PFSK-1 (cell line): ENCODE data around the gene ARL4D.

Experiments
- FOXP2 ChIP-seq: optimal IDR thresholded peaks from 2 replicates; pipeline ENCODE3; 2011; ENCODE audit warnings: borderline replicate concordance, control low read depth, inconsistent platforms; ENCODE audit not compliant: insufficient read depth; ENCODE audit errors: extremely low read length, extremely low read depth
- POLR2AphosphoS5 ChIP-seq: IDR thresholded peaks from 2 replicates; pipeline ENCODE4 v1.6.1; 2012; ENCODE audit warnings: low read depth, mild to moderate bottlenecking, control low read depth, low read length, moderate library complexity
- SIN3A ChIP-seq: IDR thresholded peaks from 2 replicates; pipeline ENCODE4 v1.6.1; 2012; ENCODE audit warnings: mild to moderate bottlenecking, low read length, moderate library complexity, borderline replicate concordance; ENCODE audit not compliant: insufficient read depth
- TAF1 ChIP-seq: IDR thresholded peaks from 2 replicates; pipeline ENCODE4 v1.6.1; 2012; ENCODE audit warnings: low read length, control low read depth, borderline replicate concordance; ENCODE audit not compliant: insufficient read depth
- TF ChIP-seq, protein P1 (sequence below), 2 experiments: IDR thresholded peaks; 2 replicates each; pipeline versions ENCODE4 v1.6.1 to v1.8.0; 2011 to 2012; ENCODE audit warnings: low read depth in 2 of 2, low read length in 2 of 2, control low read depth in 1 of 2, inconsistent platforms in 1 of 2, mild to moderate bottlenecking in 1 of 2, moderate library complexity in 1 of 2; ENCODE audit not compliant: insufficient read depth in 1 of 2

DNA sequence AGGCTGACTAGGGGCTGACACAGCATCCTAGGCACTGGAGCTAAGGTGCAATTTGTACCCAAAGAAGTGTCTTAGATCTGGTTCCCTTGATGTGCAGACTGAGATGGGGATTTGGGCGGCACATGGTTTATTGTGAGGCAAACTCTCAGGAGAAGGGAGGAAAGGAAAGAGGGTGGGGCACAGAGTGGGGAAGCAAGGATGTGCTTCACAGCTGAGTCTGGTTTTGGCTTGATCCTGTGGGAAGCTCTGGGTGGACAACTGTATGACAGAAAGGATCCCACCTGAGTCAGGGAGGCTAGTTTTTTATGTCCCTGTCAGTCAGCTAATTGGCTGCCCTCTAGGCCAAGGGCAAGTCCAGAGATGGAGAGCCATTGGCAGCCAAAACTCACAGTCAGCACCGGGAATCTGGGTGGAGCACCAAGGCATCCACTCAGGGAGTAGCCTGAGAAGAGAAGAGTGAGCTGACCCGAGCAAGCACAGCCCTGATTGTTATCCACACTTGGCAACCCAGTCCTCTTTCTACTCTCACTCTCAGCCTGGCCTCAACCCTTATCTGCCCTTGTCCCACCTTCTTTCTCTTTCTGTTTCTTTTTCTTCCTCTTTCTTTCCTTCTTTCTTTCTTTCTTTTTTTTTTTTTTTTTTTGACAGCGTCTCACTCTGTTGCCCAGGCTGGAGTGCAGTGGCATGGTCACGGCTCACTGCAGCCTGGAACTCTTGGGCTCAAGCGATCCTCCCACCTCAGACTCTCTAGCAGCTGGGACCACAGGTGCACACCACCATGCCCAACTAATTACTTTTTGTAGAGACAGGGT is 12.0 kb downstream of the ARL4D start:
- TF ChIP-seq SIN3A (no peak), TAF1 (no peak), POLR2AphosphoS5 (no peak), FOXP2 (no peak)
- TF ChIP-seq, protein P1, sequence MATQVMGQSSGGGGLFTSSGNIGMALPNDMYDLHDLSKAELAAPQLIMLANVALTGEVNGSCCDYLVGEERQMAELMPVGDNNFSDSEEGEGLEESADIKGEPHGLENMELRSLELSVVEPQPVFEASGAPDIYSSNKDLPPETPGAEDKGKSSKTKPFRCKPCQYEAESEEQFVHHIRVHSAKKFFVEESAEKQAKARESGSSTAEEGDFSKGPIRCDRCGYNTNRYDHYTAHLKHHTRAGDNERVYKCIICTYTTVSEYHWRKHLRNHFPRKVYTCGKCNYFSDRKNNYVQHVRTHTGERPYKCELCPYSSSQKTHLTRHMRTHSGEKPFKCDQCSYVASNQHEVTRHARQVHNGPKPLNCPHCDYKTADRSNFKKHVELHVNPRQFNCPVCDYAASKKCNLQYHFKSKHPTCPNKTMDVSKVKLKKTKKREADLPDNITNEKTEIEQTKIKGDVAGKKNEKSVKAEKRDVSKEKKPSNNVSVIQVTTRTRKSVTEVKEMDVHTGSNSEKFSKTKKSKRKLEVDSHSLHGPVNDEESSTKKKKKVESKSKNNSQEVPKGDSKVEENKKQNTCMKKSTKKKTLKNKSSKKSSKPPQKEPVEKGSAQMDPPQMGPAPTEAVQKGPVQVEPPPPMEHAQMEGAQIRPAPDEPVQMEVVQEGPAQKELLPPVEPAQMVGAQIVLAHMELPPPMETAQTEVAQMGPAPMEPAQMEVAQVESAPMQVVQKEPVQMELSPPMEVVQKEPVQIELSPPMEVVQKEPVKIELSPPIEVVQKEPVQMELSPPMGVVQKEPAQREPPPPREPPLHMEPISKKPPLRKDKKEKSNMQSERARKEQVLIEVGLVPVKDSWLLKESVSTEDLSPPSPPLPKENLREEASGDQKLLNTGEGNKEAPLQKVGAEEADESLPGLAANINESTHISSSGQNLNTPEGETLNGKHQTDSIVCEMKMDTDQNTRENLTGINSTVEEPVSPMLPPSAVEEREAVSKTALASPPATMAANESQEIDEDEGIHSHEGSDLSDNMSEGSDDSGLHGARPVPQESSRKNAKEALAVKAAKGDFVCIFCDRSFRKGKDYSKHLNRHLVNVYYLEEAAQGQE (IDR thresholded peaks at IDR 0.05; ENCODE audit: insufficient read depth in 1 of 2, low read depth in 2 of 2, low read length in 2 of 2): no peak
